ENCODE results near the gene PNKP. TPM values are rescaled to one million over a fixed set of nuclear protein-coding genes. Genes with fewer than 3 reads are reported as not detected.

Gene PNKP
- total and polyA plus RNA-seq, 9 of the 15 experiments (the other 6 are each of a cell fraction or from before 2014, with no cell fraction given): 2.8 to 85.4 (median 25.3) TPM

DNA sequence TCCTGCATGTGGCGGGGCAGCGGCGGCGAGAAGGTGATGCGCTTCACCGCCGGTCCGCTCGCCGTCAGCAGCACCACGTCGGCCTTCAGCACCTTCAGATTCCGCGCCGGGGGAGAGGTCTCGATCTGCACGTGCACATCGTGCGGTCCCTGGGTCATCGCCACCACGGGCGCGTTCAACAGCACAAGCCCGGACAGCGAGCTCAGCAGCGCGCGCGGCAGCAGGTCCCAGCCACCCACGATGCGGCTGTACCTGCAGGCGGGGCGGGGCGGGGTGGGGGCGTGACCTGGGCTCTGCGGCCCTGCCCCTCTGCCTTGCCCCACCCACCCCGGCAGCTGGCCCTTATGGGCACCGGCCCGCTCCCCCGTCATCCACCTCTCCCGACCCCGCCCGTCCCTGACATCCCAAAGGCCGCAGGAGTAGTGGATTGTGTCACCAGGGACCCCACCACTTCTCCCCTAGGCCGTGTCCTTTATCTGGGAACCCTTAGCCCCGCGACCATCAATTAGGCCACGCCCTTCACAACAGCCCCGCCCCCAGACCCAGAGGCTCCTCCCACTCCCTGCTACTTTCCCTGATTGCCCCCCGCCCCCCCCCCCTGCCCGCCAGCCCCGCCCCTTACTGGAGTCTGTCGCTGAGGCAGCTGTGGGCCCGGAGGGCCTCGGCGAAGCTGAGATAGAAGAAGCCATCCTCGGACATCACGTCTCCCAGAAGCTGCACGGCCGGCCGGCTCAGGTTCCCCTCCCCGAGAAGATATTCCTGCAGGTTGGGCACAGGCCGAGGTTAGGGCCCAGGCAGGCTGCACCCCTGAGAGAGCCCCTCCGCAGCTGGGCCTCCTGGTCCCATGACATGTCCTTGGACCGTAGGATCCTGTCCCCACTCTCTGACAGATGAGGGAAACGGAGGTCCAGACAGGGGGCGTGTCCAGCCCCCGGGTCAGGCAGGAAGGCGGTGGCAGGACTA, 23.3 kb upstream of the PNKP start (continued):
- TF ChIP-seq, protein P1, sequence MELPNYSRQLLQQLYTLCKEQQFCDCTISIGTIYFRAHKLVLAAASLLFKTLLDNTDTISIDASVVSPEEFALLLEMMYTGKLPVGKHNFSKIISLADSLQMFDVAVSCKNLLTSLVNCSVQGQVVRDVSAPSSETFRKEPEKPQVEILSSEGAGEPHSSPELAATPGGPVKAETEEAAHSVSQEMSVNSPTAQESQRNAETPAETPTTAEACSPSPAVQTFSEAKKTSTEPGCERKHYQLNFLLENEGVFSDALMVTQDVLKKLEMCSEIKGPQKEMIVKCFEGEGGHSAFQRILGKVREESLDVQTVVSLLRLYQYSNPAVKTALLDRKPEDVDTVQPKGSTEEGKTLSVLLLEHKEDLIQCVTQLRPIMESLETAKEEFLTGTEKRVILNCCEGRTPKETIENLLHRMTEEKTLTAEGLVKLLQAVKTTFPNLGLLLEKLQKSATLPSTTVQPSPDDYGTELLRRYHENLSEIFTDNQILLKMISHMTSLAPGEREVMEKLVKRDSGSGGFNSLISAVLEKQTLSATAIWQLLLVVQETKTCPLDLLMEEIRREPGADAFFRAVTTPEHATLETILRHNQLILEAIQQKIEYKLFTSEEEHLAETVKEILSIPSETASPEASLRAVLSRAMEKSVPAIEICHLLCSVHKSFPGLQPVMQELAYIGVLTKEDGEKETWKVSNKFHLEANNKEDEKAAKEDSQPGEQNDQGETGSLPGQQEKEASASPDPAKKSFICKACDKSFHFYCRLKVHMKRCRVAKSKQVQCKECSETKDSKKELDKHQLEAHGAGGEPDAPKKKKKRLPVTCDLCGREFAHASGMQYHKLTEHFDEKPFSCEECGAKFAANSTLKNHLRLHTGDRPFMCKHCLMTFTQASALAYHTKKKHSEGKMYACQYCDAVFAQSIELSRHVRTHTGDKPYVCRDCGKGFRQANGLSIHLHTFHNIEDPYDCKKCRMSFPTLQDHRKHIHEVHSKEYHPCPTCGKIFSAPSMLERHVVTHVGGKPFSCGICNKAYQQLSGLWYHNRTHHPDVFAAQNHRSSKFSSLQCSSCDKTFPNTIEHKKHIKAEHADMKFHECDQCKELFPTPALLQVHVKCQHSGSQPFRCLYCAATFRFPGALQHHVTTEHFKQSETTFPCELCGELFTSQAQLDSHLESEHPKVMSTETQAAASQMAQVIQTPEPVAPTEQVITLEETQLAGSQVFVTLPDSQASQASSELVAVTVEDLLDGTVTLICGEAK (IDR thresholded peaks at IDR 0.05): peak; percentile 42; the same call in 1 of the 2 replicates
- TF ChIP-seq, protein P1 (CRISPR knock-in tag; IDR thresholded peaks at IDR 0.05): no peak; the same call in 1 of the 2 replicates
- TF ChIP-seq ZNF764 (CRISPR knock-in tag; IDR thresholded peaks at IDR 0.05; ENCODE audit: low read depth) (peak; percentile 51; the same call in 1 of the 2 replicates), FOXJ2 (tag; IDR thresholded peaks at IDR 0.05) (0 out of 2 replicates have a peak, but pooled peaks have one; percentile 6), HNRNPUL1 (IDR thresholded peaks at IDR 0.05; ENCODE audit: low read length) (no peak), FOSL1 (tag; conservative IDR thresholded peaks at IDR 0.05) (peak; percentile 2; the same call in 1 of the 2 replicates), CTBP1 (IDR thresholded peaks at IDR 0.05; ENCODE audit: borderline replicate concordance) (peak; percentile 80; the same call in 1 of the 2 replicates), NRF1 (conservative IDR thresholded peaks at IDR 0.05 in 1 of 2, IDR thresholded peaks at IDR 0.05 in 1 of 2) (peak; percentile 48 to 62; a peak in 3 of 4 replicates)
- TF ChIP-seq, protein P2, sequence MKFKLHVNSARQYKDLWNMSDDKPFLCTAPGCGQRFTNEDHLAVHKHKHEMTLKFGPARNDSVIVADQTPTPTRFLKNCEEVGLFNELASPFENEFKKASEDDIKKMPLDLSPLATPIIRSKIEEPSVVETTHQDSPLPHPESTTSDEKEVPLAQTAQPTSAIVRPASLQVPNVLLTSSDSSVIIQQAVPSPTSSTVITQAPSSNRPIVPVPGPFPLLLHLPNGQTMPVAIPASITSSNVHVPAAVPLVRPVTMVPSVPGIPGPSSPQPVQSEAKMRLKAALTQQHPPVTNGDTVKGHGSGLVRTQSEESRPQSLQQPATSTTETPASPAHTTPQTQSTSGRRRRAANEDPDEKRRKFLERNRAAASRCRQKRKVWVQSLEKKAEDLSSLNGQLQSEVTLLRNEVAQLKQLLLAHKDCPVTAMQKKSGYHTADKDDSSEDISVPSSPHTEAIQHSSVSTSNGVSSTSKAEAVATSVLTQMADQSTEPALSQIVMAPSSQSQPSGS (CRISPR knock-in tag; IDR thresholded peaks at IDR 0.05): peak; percentile 83
- TF ChIP-seq, protein P3, sequence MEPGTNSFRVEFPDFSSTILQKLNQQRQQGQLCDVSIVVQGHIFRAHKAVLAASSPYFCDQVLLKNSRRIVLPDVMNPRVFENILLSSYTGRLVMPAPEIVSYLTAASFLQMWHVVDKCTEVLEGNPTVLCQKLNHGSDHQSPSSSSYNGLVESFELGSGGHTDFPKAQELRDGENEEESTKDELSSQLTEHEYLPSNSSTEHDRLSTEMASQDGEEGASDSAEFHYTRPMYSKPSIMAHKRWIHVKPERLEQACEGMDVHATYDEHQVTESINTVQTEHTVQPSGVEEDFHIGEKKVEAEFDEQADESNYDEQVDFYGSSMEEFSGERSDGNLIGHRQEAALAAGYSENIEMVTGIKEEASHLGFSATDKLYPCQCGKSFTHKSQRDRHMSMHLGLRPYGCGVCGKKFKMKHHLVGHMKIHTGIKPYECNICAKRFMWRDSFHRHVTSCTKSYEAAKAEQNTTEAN (CRISPR knock-in tag; IDR thresholded peaks at IDR 0.05): 0 out of 2 replicates have a peak, but pooled peaks have one; percentile 2
- TF ChIP-seq, protein P4, sequence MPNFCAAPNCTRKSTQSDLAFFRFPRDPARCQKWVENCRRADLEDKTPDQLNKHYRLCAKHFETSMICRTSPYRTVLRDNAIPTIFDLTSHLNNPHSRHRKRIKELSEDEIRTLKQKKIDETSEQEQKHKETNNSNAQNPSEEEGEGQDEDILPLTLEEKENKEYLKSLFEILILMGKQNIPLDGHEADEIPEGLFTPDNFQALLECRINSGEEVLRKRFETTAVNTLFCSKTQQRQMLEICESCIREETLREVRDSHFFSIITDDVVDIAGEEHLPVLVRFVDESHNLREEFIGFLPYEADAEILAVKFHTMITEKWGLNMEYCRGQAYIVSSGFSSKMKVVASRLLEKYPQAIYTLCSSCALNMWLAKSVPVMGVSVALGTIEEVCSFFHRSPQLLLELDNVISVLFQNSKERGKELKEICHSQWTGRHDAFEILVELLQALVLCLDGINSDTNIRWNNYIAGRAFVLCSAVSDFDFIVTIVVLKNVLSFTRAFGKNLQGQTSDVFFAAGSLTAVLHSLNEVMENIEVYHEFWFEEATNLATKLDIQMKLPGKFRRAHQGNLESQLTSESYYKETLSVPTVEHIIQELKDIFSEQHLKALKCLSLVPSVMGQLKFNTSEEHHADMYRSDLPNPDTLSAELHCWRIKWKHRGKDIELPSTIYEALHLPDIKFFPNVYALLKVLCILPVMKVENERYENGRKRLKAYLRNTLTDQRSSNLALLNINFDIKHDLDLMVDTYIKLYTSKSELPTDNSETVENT (CRISPR knock-in tag; IDR thresholded peaks at IDR 0.05): peak; percentile 10; the same call in 1 of the 2 replicates
